K562 (cell line): ENCODE data around the gene UBA3. TPM values are rescaled to one million over a fixed set of nuclear protein-coding genes. Genes with fewer than 3 reads are reported as not detected.

Source experiments
- PBX2 ChIP-seq, 2 experiments: IDR thresholded peaks in 1 of 2; conservative IDR thresholded peaks in 1 of 2; 2 replicates each; pipeline ENCODE4 v1.6.1; 2016; ENCODE audit warnings: low read depth in 2 of 2, mild to moderate bottlenecking in 1 of 2, missing compliant biosample characterization in 1 of 2, missing genetic modification characterization in 1 of 2, moderate library complexity in 1 of 2
- ZNF444 ChIP-seq: fragments of 250-450 bp; sonication (Bioruptor Pico); IDR thresholded peaks from 2 replicates; pipeline ENCODE4 v1.4.0; 2020; ENCODE audit warnings: mild to moderate bottlenecking, moderate library complexity
- polyA plus RNA-seq, 8 experiments: library from polyadenylated mRNA; depleted of rRNA in 4 of 8; stranded (reverse) in 5 of 8; unstranded in 3 of 8; fragments of >200 nt; fragmentation: Nextera tagmentation in 2 of 8; fragmentation: Illumina TruSeq in 1 of 8; extraction: Ambion mirVana in 2 of 8; extraction: Trizol in 1 of 8; gene quantifications; 2 replicates each; pipeline versions ENCODE4 v1.2.1 to v1.2.3, GENCODE V29; 2011 to 2014; ENCODE audit warnings: inconsistent platforms in 1 of 8, missing spikeins in 1 of 8
- total RNA-seq, 7 experiments: library from RNA; depleted of rRNA in 6 of 7; stranded (reverse); fragments of >200 nt in 6 of 7; fragmentation: Illumina TruSeq in 2 of 7; extraction: Trizol in 2 of 7; gene quantifications; 2 replicates each; pipeline versions ENCODE4 v1.2.1 to v1.2.3, GENCODE V29; 2011 to 2021; ENCODE audit warnings: low replicate concordance in 1 of 7
- TF ChIP-seq, protein P1 (sequence below): fragments of 150-350 bp; conservative IDR thresholded peaks from 2 replicates; pipeline ENCODE4 v1.6.1; 2014; ENCODE audit warnings: low read length

UBA3 gene
- total and polyA plus RNA-seq, 9 of the 15 experiments (the other 6 are each of a cell fraction or from before 2014, with no cell fraction given), result 23.2 to 80.0 (median 38.6) TPM

- TF ChIP-seq PBX2 (CRISPR knock-in tag; IDR thresholded peaks at IDR 0.05; ENCODE audit: low read depth), result no peak
- no peak for TF ChIP-seq PBX2 (tag; conservative IDR thresholded peaks at IDR 0.05; ENCODE audit: low read depth)
- TF ChIP-seq ZNF444 (CRISPR knock-in tag), result no peak
- TF ChIP-seq, protein P1, sequence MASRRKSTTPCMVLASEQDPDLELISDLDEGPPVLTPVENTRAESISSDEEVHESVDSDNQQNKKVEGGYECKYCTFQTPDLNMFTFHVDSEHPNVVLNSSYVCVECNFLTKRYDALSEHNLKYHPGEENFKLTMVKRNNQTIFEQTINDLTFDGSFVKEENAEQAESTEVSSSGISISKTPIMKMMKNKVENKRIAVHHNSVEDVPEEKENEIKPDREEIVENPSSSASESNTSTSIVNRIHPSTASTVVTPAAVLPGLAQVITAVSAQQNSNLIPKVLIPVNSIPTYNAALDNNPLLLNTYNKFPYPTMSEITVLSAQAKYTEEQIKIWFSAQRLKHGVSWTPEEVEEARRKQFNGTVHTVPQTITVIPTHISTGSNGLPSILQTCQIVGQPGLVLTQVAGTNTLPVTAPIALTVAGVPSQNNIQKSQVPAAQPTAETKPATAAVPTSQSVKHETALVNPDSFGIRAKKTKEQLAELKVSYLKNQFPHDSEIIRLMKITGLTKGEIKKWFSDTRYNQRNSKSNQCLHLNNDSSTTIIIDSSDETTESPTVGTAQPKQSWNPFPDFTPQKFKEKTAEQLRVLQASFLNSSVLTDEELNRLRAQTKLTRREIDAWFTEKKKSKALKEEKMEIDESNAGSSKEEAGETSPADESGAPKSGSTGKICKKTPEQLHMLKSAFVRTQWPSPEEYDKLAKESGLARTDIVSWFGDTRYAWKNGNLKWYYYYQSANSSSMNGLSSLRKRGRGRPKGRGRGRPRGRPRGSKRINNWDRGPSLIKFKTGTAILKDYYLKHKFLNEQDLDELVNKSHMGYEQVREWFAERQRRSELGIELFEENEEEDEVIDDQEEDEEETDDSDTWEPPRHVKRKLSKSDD, result no peak
- TF ChIP-seq, all 486 proteins: peak for 0
Measured at GRCh38 chr3:69121513-69121912, 41.3 kb upstream of the UBA3 start (continued).
